GM18867 (cell line): ENCODE data around the gene MED9.

Experiments
- ATAC-seq: cut with Tn5 transposase; IDR thresholded peaks from one replicate; pipeline ENCODE4 v1.9.1; 2021; ENCODE audit warnings: mild to moderate bottlenecking, moderate library complexity; ENCODE audit not compliant: unreplicated experiment

Gene MED9

GRCh38 chr17:17514993-17515933 lies 38.5 kb downstream of the MED9 start:
- no peak for ATAC-seq

GRCh38 chr17:17515934-17516930 lies 39.4 kb downstream of the MED9 start:
- ATAC-seq, result no peak

GRCh38 chr17:17516941-17517720 lies 40.3 kb downstream of the MED9 start:
- ATAC-seq, result no peak

GRCh38 chr17:17518014-17518413 lies 41.2 kb downstream of the MED9 start:
- ATAC-seq, result no peak

GRCh38 chr17:17518951-17519350 lies 42.2 kb downstream of the MED9 start:
- ATAC-seq, result no peak

GRCh38 chr17:17519886-17520285 lies 43.1 kb downstream of the MED9 start:
- no peak for ATAC-seq

- ATAC-seq, result no peak
Measured at GRCh38 chr17:17520599-17521232, 43.9 kb downstream of the MED9 start.

- no peak for ATAC-seq
Measured at GRCh38 chr17:17523001-17523730, 46.4 kb downstream of the MED9 start.

GRCh38 chr17:17523731-17524490 lies 47.1 kb downstream of the MED9 start:
- ATAC-seq, result no peak

GRCh38 chr17:17525311-17525710 lies 48.5 kb downstream of the MED9 start:
- ATAC-seq, result no peak

GRCh38 chr17:17525956-17526355 lies 49.2 kb downstream of the MED9 start:
- no peak for ATAC-seq

- no peak for ATAC-seq
Measured at GRCh38 chr17:17526369-17526768, 49.6 kb downstream of the MED9 start.

GRCh38 chr17:17527534-17527933 lies 50.7 kb downstream of the MED9 start:
- no peak for ATAC-seq

- ATAC-seq, result no peak
Measured at GRCh38 chr17:17527956-17528500, 51.2 kb downstream of the MED9 start.

- no peak for ATAC-seq
Measured at GRCh38 chr17:17528696-17529652, 52.2 kb downstream of the MED9 start.

GRCh38 chr17:17531156-17531555 lies 54.4 kb downstream of the MED9 start:
- ATAC-seq, result no peak

GRCh38 chr17:17532991-17533390 lies 56.2 kb downstream of the MED9 start:
- ATAC-seq, result no peak
